Thoracic aorta (tissue), 2 donors: ENCODE results near the gene CCNI2. TPM values are rescaled to one million over a fixed set of nuclear protein-coding genes. Genes with fewer than 3 reads are reported as not detected.
"Not testable (repeated sequence)": the region's sequence is repeated elsewhere in the genome, so short reads cannot be mapped to it uniquely, and the experiment has no call there.

ENCODE experiments used
- ATAC-seq: fragments of 150-250 bp; one replicate; pipeline ENCODE4 v1.8.0; 2017; ENCODE audit warnings: low read depth; ENCODE audit not compliant: insufficient number of reproducible peaks, low FRiP score
- DNase-seq: peaks from one replicate; pipeline ENCODE4 v3.0.0-alpha.2; 2020; ENCODE audit warnings: low spot score
- H3K27ac ChIP-seq, 2 donors: fragments of 200-600 bp; sonication (generic); 1 replicate in 1 of 2; 2 replicates in 1 of 2; pipeline ENCODE4 v1.5.1; 2016; ENCODE audit warnings: mild to moderate bottlenecking in 2 of 2, moderate library complexity in 2 of 2
- H3K27me3 ChIP-seq: fragments of 200-600 bp; sonication (generic); replicated peaks from 2 replicates; pipeline ENCODE4 v1.6.0; 2016; ENCODE audit warnings: mild to moderate bottlenecking; ENCODE audit not compliant: insufficient read depth
- H3K36me3 ChIP-seq: fragments of 200-600 bp; sonication (generic); one replicate; pipeline ENCODE4 v1.5.1; 2016
- H3K4me1 ChIP-seq, 2 donors: fragments of 200-600 bp; sonication (generic); 1 replicate in 1 of 2; 2 replicates in 1 of 2; pipeline versions ENCODE4 v1.5.1 to v1.6.0; 2016; ENCODE audit warnings: low read depth in 2 of 2, mild to moderate bottlenecking in 1 of 2; ENCODE audit not compliant: control insufficient read depth in 1 of 2
- H3K4me3 ChIP-seq: fragments of 200-600 bp; sonication (generic); 2 replicates; pipeline ENCODE4 v1.5.1; 2016; ENCODE audit warnings: mild to moderate bottlenecking
- H3K9me3 ChIP-seq: fragments of 200-600 bp; sonication (generic); 2 replicates; pipeline ENCODE4 v1.5.1; 2016
- total RNA-seq, 2 donors: library from RNA; depleted of rRNA; stranded (reverse); fragments of >200 nt; gene quantifications; one replicate each; pipeline versions ENCODE4 v1.1.0 to v1.2.3, GENCODE V29; 2016
- TF ChIP-seq, protein P1 (sequence below): fragments of 200-600 bp; sonication (generic); IDR thresholded peaks from one replicate; pipeline ENCODE4 v1.5.1; 2019; ENCODE audit warnings: antibody characterized with exemption

CCNI2 gene
- total RNA-seq, 2 donors from 2014 or later, result not detected

DNA sequence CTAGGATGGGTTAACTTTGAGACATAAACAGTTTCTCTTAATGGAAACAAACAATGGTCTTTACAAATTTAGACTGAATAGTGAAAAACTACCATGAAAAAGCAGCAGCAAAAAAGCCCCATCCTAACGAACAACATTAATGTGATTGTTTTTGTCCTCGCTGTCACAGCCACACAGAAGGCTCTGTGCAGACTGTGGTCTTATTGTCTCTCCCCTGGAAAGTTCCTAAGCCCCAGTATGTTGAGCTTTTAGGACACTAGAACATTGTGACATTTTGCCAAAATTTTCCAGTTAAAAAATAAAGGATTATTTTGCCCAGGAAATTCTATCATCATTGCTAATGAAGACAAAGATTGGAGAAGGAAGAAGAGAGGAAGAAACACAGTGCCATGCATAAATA, 53.3 kb downstream of the CCNI2 start:
- Histone ChIP-seq H3K4me1 (no peaks in the 10 kb centered on the region), H3K4me3 (no peak overlapping the region), H3K27ac (no peak overlapping the region), H3K36me3 (no peaks in the 10 kb centered on the region), H3K9me3 (no peaks in the 10 kb centered on the region), H3K27me3 (no peaks in the 10 kb centered on the region)
- no peak for DNase-seq
- ATAC-seq, result no peak
- TF ChIP-seq, protein P1, sequence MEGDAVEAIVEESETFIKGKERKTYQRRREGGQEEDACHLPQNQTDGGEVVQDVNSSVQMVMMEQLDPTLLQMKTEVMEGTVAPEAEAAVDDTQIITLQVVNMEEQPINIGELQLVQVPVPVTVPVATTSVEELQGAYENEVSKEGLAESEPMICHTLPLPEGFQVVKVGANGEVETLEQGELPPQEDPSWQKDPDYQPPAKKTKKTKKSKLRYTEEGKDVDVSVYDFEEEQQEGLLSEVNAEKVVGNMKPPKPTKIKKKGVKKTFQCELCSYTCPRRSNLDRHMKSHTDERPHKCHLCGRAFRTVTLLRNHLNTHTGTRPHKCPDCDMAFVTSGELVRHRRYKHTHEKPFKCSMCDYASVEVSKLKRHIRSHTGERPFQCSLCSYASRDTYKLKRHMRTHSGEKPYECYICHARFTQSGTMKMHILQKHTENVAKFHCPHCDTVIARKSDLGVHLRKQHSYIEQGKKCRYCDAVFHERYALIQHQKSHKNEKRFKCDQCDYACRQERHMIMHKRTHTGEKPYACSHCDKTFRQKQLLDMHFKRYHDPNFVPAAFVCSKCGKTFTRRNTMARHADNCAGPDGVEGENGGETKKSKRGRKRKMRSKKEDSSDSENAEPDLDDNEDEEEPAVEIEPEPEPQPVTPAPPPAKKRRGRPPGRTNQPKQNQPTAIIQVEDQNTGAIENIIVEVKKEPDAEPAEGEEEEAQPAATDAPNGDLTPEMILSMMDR, result no peak

DNA sequence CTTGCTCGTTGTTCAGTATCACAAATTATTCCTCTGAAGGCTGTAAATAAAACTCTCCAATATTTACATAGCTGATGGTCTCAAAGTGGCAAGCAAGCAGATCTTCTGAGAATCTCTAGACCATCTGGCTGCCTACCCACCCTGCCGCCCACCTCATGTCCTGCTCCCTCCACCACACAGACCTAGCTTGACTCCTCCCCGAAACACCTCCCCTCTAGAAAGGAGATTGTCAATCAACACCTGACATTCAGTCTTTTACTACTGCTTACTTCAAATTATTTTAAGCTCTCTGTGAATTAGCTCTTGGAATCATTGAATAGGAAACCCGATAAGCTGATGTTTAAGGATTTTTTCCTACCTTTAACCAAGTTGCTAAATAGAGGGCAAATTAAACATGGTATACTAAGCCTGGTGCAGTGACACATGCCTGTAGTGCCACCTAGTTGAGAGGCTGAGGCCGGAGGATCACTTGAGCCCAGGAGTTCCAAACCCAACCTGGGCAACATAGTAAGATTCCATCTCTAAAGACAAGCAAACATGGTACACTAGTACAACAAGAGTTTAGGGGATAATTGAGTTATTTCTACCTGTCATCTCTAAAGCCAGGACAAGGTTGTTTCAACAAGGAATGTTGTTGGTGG, 54.9 kb downstream of the CCNI2 start:
- ATAC-seq (no peak), DNase-seq (no peak)
- Histone ChIP-seq H3K4me3 (no peak overlapping the region), H3K36me3 (no peaks in the 10 kb centered on the region), H3K27me3 (no peaks in the 10 kb centered on the region), H3K9me3 (no peaks in the 10 kb centered on the region), H3K27ac (no peak overlapping the region), H3K4me1 (no peaks in the 10 kb centered on the region)
- TF ChIP-seq, protein P1, result no peak

DNA sequence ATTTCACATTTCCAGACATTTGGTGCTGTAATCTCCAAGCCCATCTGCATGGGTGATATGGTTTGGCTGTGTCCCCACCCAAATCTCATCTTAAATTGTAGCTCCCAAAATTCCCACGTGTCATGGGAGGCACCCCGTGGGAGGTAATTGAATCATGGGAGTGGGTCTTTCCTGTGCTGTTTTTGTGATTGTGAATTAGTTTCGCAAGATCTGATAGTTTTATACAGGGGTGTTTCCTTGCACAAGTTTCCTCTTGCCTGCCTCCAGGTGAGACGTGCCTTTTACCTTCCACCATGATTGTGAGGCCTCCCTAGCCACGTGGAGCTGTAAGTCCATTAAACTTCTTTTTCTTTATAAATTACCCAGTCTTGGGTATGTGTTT, 55.5 kb downstream of the CCNI2 start:
- not testable (repeated sequence) for H3K9me3 ChIP-seq, H3K27me3 ChIP-seq, H3K4me3 ChIP-seq, H3K4me1 ChIP-seq, H3K27ac ChIP-seq, H3K36me3 ChIP-seq, ATAC-seq, DNase-seq

Other genes starting within 250 kb of the CCNI2 start
- not detected for gene IL5, start 203.9 kb upstream of the CCNI2 start, total RNA-seq
- 10 to 100 TPM; 28.4 to 32.7 TPM for gene RAD50, start 190.4 kb upstream of the CCNI2 start, total RNA-seq
- gene IL13, start 89.3 kb upstream of the CCNI2 start, total RNA-seq, result 1 to 10 TPM in 1 of 2 donors, not detected in 1; 2.8 TPM
- not detected for gene IL4, start 73.4 kb upstream of the CCNI2 start, total RNA-seq
- 1 to 10 TPM; 3.7 to 5.9 TPM for gene KIF3A, start 9.9 kb upstream of the CCNI2 start, total RNA-seq
- 100 to 1,000 TPM in 1 of 2 donors, 10 to 100 TPM in 1; 85.7 to 111 TPM for gene SEPTIN8, start 29.8 kb downstream of the CCNI2 start, total RNA-seq
- gene SOWAHA, start 65.9 kb downstream of the CCNI2 start, total RNA-seq, result under 1 TPM; 0.63 to 0.68 TPM
- 10 to 100 TPM; 13.1 to 15.4 TPM for gene SHROOM1, start 83.2 kb downstream of the CCNI2 start, total RNA-seq
- gene GDF9, start 119.0 kb downstream of the CCNI2 start, total RNA-seq, result not detected
- 10 to 100 TPM; 49.5 to 59.3 TPM for gene UQCRQ, start 119.2 kb downstream of the CCNI2 start, total RNA-seq
- gene LEAP2, start 126.2 kb downstream of the CCNI2 start, total RNA-seq, result under 1 TPM in 1 of 2 donors, not detected in 1; 0.49 TPM
- gene AFF4, start 216.2 kb downstream of the CCNI2 start, total RNA-seq, result 100 to 1,000 TPM in 1 of 2 donors, 10 to 100 TPM in 1; 95.2 to 142 TPM